Lung (tissue), 12 donors: Measurements from ENCODE around the gene HNRNPM. TPM values are rescaled to one million over a fixed set of nuclear protein-coding genes. Genes with fewer than 3 reads are reported as not detected.

Source experiments
- ATAC-seq: fragments of 200-7000 bp; cut with Tn5 transposase; one replicate; pipeline ENCODE4 v1.9.1; 2020; ENCODE audit warnings: moderate number of reproducible peaks; ENCODE audit not compliant: insufficient read depth, low FRiP score
- DNase-seq, 3 donors: peaks; one replicate each; pipeline ENCODE4 v3.0.0-alpha.2; 2013 to 2017
- H3K27ac ChIP-seq, 2 donors: one replicate each; pipeline ENCODE4 v1.5.1; 2013; ENCODE audit warnings: mild to moderate bottlenecking in 2 of 2, moderate library complexity in 2 of 2, control low read depth in 1 of 2, inconsistent platforms in 1 of 2, low read depth in 1 of 2, low read length in 1 of 2
- H3K27me3 ChIP-seq, 3 donors: one replicate each; pipeline ENCODE4 v1.5.1; 2013; ENCODE audit warnings: low read length in 2 of 3; ENCODE audit not compliant: control insufficient read depth in 3 of 3, insufficient read depth in 3 of 3
- H3K36me3 ChIP-seq, 4 donors: one replicate each; pipeline ENCODE4 v1.5.1; 2013; ENCODE audit warnings: low read length in 4 of 4, mild to moderate bottlenecking in 1 of 4, moderate library complexity in 1 of 4; ENCODE audit not compliant: control insufficient read depth in 4 of 4, insufficient read depth in 4 of 4
- H3K4me1 ChIP-seq, 5 donors: one replicate each; pipeline ENCODE4 v1.5.1; 2013; ENCODE audit warnings: low read length in 5 of 5, mild to moderate bottlenecking in 2 of 5, moderate library complexity in 1 of 5; ENCODE audit not compliant: control insufficient read depth in 5 of 5, insufficient read depth in 5 of 5
- H3K4me3 ChIP-seq: one replicate; pipeline ENCODE4 v1.5.1; 2013; ENCODE audit warnings: mild to moderate bottlenecking, control low read depth, moderate library complexity
- H3K9ac ChIP-seq, 2 donors: one replicate each; pipeline ENCODE4 v1.5.1; 2013; ENCODE audit warnings: low read length in 2 of 2, control low read depth in 1 of 2; ENCODE audit not compliant: insufficient read depth in 1 of 2
- H3K9me3 ChIP-seq, 4 donors: one replicate each; pipeline ENCODE4 v1.5.1; 2013; ENCODE audit warnings: low read length in 3 of 4, mild to moderate bottlenecking in 1 of 4, moderate library complexity in 1 of 4; ENCODE audit not compliant: control insufficient read depth in 4 of 4, insufficient read depth in 3 of 4
- WGBS, 2 donors: extraction: QIAGEN DNeasy Blood & Tissue Kit; methylation state at CpG; one replicate each; pipeline ENCODE4 v1.1.7; 2013; 5-methylcytosine and 5-hydroxymethylcytosine counted together
- polyA plus RNA-seq, 2 donors: library from polyadenylated mRNA; stranded (reverse); fragments of 200-250 nt; gene quantifications; one replicate each; pipeline ENCODE4 v1.2.1, GENCODE V29; 2013
- total RNA-seq, 2 donors: library from RNA; depleted of rRNA in 1 of 2; stranded (reverse); fragments of >200 nt in 1 of 2; gene quantifications; one replicate each; pipeline ENCODE4 v1.2.1, GENCODE V29; 2014 to 2021
- TF ChIP-seq, protein P1 (sequence below): IDR thresholded peaks from 2 replicates; pipeline ENCODE4 v1.5.1; 2012; ENCODE audit warnings: mild to moderate bottlenecking; ENCODE audit errors: control extremely low read depth, extremely low read depth
- donor health status: control.
- donor health status: control.
- donor health status: Bipolar disorder and iron deficiency.
- donor health status: healthy.
- donor health status: DM: yes; HTN: yes; CAD: no.

The HNRNPM gene
- total and polyA plus RNA-seq, 4 donors, result 53.7 to 243 (median 164) TPM

GRCh38 chr19:8529369-8530006 lies 84.7 kb downstream of the HNRNPM start:
- H3K9me3 ChIP-seq, result no peaks in the 10 kb centered on the region
- H3K4me1 ChIP-seq, result peaks cover 0 to 6% (median 0%) of the 10 kb centered on the region in 5 donors
- peak overlapping the region in 1 of 2 donors; percentile 12 for H3K27ac ChIP-seq
- H3K4me3 ChIP-seq, result no peak overlapping the region
- H3K36me3 ChIP-seq, result peaks cover 0 to 16% (median 4%) of the 10 kb centered on the region in 4 donors
- ATAC-seq (no peak), DNase-seq (no peak)
- 89 to 92% methylated on average over 4 of the region's 4 CpGs for WGBS, 2 donors
- no peaks in the 10 kb centered on the region for H3K27me3 ChIP-seq
- TF ChIP-seq, protein P1, sequence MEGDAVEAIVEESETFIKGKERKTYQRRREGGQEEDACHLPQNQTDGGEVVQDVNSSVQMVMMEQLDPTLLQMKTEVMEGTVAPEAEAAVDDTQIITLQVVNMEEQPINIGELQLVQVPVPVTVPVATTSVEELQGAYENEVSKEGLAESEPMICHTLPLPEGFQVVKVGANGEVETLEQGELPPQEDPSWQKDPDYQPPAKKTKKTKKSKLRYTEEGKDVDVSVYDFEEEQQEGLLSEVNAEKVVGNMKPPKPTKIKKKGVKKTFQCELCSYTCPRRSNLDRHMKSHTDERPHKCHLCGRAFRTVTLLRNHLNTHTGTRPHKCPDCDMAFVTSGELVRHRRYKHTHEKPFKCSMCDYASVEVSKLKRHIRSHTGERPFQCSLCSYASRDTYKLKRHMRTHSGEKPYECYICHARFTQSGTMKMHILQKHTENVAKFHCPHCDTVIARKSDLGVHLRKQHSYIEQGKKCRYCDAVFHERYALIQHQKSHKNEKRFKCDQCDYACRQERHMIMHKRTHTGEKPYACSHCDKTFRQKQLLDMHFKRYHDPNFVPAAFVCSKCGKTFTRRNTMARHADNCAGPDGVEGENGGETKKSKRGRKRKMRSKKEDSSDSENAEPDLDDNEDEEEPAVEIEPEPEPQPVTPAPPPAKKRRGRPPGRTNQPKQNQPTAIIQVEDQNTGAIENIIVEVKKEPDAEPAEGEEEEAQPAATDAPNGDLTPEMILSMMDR, result no peak
- no peak overlapping the region for H3K9ac ChIP-seq

DNA sequence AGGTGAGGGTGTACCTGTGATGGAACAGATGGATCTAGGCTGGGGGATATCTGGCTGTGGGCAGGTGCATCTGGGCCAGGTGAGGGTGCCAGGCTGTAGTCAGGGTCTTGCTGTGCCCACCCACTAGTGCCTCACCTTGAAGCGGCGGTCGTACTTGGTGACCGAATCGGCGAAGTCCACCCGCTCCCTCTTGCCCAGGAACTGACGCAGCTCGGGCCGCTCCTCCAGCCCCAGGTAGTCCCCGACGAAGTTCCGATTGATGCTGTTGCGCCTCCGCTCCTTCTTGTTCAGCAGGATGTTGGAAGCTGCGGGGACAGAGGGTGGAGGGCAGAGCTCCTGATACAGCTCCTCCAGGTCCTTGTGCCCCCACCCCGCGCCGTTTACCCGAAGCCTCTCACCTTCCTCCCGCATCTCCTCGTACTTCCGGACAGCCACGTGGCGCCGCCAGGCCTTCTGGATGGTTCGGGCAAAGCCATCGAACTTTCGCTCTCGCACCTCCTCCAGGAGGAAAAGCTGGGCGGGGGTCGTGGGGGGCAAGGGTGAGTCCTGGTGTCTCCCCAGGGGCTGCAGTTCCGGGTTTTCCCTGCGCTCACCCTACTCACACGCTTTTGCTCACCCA lies 85.4 kb downstream of the HNRNPM start:
- Histone ChIP-seq H3K27me3 (no peaks in the 10 kb centered on the region), H3K4me3 (no peak overlapping the region), H3K9ac (no peak overlapping the region), H3K27ac (no peak overlapping the region), H3K4me1 (peaks cover 0 to 6% (median 0%) of the 10 kb centered on the region in 5 donors), H3K36me3 (peaks cover 0 to 16% (median 4%) of the 10 kb centered on the region in 4 donors), H3K9me3 (no peaks in the 10 kb centered on the region)
- TF ChIP-seq, protein P1, result no peak
- ATAC-seq (no peak), DNase-seq (no peak)
- 94 to 95% methylated on average over 35 of the region's 35 CpGs for WGBS, 2 donors

GRCh38 chr19:8531470-8531869 lies 86.7 kb downstream of the HNRNPM start:
- ATAC-seq, result no peak
- no peak for DNase-seq
- H3K4me1 ChIP-seq, result peaks cover 0 to 6% (median 0%) of the 10 kb centered on the region in 5 donors
- no peak overlapping the region for H3K4me3 ChIP-seq
- TF ChIP-seq, protein P1, result no peak
- no peaks in the 10 kb centered on the region for H3K27me3 ChIP-seq
- no peak overlapping the region for H3K9ac ChIP-seq
- no peak overlapping the region for H3K27ac ChIP-seq
- no peaks in the 10 kb centered on the region for H3K9me3 ChIP-seq
- 88% methylated on average over 7 of the region's 7 CpGs for WGBS, 2 donors
- peaks cover 0 to 18% (median 4%) of the 10 kb centered on the region in 4 donors for H3K36me3 ChIP-seq
